Thoracic aorta (tissue), 2 donors: ENCODE data around the gene LHX5. TPM values are rescaled to one million over a fixed set of nuclear protein-coding genes. Genes with fewer than 3 reads are reported as not detected.

Experiments used
- ATAC-seq: fragments of 150-250 bp; one replicate; pipeline ENCODE4 v1.8.0; 2017; ENCODE audit warnings: low read depth; ENCODE audit not compliant: insufficient number of reproducible peaks, low FRiP score
- DNase-seq: peaks from one replicate; pipeline ENCODE4 v3.0.0-alpha.2; 2020; ENCODE audit warnings: low spot score
- H3K27ac ChIP-seq, 2 donors: fragments of 200-600 bp; sonication (generic); 1 replicate in 1 of 2; 2 replicates in 1 of 2; pipeline ENCODE4 v1.5.1; 2016; ENCODE audit warnings: mild to moderate bottlenecking in 2 of 2, moderate library complexity in 2 of 2
- H3K27me3 ChIP-seq: fragments of 200-600 bp; sonication (generic); replicated peaks from 2 replicates; pipeline ENCODE4 v1.6.0; 2016; ENCODE audit warnings: mild to moderate bottlenecking; ENCODE audit not compliant: insufficient read depth
- H3K36me3 ChIP-seq: fragments of 200-600 bp; sonication (generic); one replicate; pipeline ENCODE4 v1.5.1; 2016
- H3K4me1 ChIP-seq, 2 donors: fragments of 200-600 bp; sonication (generic); 1 replicate in 1 of 2; 2 replicates in 1 of 2; pipeline versions ENCODE4 v1.5.1 to v1.6.0; 2016; ENCODE audit warnings: low read depth in 2 of 2, mild to moderate bottlenecking in 1 of 2; ENCODE audit not compliant: control insufficient read depth in 1 of 2
- H3K4me3 ChIP-seq: fragments of 200-600 bp; sonication (generic); 2 replicates; pipeline ENCODE4 v1.5.1; 2016; ENCODE audit warnings: mild to moderate bottlenecking
- H3K9me3 ChIP-seq: fragments of 200-600 bp; sonication (generic); 2 replicates; pipeline ENCODE4 v1.5.1; 2016
- total RNA-seq, 2 donors: library from RNA; depleted of rRNA; stranded (reverse); fragments of >200 nt; gene quantifications; one replicate each; pipeline versions ENCODE4 v1.1.0 to v1.2.3, GENCODE V29; 2016
- TF ChIP-seq, protein P1 (sequence below): fragments of 200-600 bp; sonication (generic); IDR thresholded peaks from one replicate; pipeline ENCODE4 v1.5.1; 2019; ENCODE audit warnings: antibody characterized with exemption

LHX5 gene
- total RNA-seq, 2 donors from 2014 or later, result not detected

DNA sequence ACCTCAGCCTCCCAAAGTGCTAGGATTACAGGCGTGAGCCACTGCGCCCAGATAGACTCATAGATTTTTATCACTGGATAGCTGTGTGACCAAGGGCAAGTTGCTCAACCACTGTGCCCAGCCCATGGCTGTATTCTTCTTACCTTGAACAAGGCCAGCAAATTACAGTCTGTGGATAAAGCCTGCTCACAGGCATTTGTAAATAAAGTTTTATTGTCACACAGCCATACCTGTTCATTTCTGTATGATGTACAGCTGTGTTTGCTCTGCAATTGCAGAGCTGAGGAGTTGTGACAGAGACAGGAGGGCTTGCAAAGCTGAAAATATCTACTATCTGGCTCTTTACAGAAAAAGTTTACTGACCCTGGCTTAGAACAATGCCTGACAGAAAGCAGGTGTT, 35.2 kb upstream of the LHX5 start:
- Histone ChIP-seq H3K27me3 (no peaks in the 10 kb centered on the region), H3K27ac (no peak overlapping the region), H3K4me3 (no peak overlapping the region), H3K36me3 (no peaks in the 10 kb centered on the region), H3K9me3 (no peaks in the 10 kb centered on the region), H3K4me1 (no peaks in the 10 kb centered on the region)
- ATAC-seq (no peak), DNase-seq (no peak)
- TF ChIP-seq, protein P1, sequence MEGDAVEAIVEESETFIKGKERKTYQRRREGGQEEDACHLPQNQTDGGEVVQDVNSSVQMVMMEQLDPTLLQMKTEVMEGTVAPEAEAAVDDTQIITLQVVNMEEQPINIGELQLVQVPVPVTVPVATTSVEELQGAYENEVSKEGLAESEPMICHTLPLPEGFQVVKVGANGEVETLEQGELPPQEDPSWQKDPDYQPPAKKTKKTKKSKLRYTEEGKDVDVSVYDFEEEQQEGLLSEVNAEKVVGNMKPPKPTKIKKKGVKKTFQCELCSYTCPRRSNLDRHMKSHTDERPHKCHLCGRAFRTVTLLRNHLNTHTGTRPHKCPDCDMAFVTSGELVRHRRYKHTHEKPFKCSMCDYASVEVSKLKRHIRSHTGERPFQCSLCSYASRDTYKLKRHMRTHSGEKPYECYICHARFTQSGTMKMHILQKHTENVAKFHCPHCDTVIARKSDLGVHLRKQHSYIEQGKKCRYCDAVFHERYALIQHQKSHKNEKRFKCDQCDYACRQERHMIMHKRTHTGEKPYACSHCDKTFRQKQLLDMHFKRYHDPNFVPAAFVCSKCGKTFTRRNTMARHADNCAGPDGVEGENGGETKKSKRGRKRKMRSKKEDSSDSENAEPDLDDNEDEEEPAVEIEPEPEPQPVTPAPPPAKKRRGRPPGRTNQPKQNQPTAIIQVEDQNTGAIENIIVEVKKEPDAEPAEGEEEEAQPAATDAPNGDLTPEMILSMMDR, result no peak

DNA sequence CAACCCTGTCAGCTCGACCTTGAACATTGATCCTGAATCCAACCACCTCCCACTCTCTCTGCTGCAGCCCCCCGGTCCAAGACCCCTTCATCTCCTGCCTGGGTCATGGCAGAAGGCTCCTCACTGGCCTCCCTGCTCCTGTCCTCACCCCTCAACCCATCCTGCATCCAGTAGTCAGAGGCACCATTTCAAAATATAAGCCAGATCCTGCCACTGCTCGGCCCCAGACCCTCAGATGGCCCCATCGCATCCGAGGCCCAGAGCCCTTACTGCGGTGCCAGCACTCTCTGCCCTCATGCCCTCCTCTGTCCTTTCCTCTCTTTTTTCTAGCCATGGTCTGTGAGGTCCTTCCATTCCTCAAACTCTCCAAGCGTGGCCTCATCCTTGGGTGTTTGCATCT, 34.3 kb upstream of the LHX5 start:
- TF ChIP-seq, protein P1, result no peak
- Histone ChIP-seq H3K27me3 (no peaks in the 10 kb centered on the region), H3K4me1 (no peaks in the 10 kb centered on the region), H3K4me3 (no peak overlapping the region), H3K9me3 (no peaks in the 10 kb centered on the region), H3K36me3 (no peaks in the 10 kb centered on the region), H3K27ac (no peak overlapping the region)
- ATAC-seq, result no peak
- no peak for DNase-seq

DNA sequence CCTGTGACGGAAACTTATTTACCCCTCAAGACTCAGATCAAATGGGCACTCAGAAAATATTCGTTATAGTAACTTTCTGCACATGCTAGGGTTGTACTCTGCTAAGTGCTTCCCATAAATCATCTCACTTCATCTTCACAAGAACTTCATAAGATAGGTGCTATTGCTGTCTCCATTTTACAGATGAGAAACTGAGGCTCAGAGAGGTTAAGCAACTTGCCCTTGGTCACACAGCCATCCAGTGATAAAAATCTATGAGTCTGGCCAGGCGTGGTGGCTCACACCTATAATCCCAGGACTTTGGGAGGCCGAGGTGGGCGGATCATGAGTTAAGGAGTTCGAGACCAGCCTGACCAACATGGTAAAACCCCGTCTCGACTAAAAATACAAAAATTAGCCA, 33.2 kb upstream of the LHX5 start:
- TF ChIP-seq, protein P1, result no peak
- ATAC-seq (no peak), DNase-seq (no peak)
- Histone ChIP-seq H3K36me3 (no peaks in the 10 kb centered on the region), H3K27ac (no peak overlapping the region), H3K27me3 (no peaks in the 10 kb centered on the region), H3K4me3 (no peak overlapping the region), H3K4me1 (no peaks in the 10 kb centered on the region), H3K9me3 (no peaks in the 10 kb centered on the region)

DNA sequence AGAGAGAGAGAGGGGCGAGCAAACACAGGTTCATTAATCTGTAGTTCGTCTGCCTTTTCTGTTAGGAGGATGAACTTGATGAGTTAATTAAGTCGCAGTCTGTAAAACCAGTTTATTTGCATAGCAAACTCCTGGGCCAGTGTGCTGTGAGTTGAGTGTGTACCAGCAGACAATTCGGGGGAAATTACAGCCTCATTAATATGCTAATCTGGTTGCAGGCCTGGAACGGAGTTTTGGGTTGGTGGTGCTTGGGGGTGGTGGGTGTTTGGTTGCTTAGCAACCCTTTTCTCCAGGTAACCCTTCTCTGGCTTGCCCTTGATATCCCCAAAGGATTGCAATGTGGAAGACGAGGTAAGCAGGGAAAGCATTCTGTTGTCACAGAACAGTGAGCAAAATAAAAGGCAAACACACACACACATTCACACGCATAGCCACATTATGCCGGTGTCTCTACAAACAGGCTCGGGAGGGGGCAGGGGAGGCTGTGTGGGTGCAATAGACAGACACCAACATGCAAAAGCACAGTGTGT, 29.2 kb upstream of the LHX5 start:
- no peaks in the 10 kb centered on the region for H3K4me1 ChIP-seq
- no peak overlapping the region for H3K4me3 ChIP-seq
- DNase-seq (no peak), ATAC-seq (no peak)
- H3K9me3 ChIP-seq, result no peaks in the 10 kb centered on the region
- H3K27me3 ChIP-seq, result no peaks in the 10 kb centered on the region
- no peaks in the 10 kb centered on the region for H3K36me3 ChIP-seq
- TF ChIP-seq, protein P1, result no peak
- H3K27ac ChIP-seq, result no peak overlapping the region

DNA sequence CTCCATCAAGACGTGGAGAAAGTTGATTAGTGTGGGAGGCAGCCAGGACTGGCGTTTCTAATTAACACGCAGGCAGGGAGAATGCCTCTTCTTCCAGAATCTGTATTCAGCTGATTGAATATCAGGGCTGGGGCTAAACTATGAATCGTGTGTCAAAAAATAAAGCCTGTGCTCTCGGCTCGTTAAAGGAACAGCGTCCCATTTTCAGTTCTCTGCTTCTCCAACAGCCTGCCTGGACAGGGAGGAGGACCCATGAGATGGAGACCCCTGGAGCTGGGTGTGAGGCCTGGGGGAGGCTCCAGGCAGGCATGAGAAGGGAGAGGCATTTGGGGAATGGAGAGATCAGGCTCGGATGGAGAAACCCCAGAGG, 28.6 kb upstream of the LHX5 start:
- ATAC-seq (no peak), DNase-seq (no peak)
- Histone ChIP-seq H3K27ac (no peak overlapping the region), H3K4me3 (no peak overlapping the region), H3K4me1 (no peaks in the 10 kb centered on the region), H3K36me3 (no peaks in the 10 kb centered on the region), H3K27me3 (no peaks in the 10 kb centered on the region), H3K9me3 (no peaks in the 10 kb centered on the region)
- TF ChIP-seq, protein P1, result no peak
